H1 (cell line): ENCODE results near the gene LAMP5. TPM values are rescaled to one million over a fixed set of nuclear protein-coding genes. Genes with fewer than 3 reads are reported as not detected.

Experiments used
- CHD1 ChIP-seq: IDR thresholded peaks from 2 replicates; pipeline ENCODE4 v1.6.1; 2012; ENCODE audit warnings: low read depth, low read length, improper control_type of control experiment
- EGR1 ChIP-seq: IDR thresholded peaks from 2 replicates; pipeline ENCODE4 v1.6.1; 2011; ENCODE audit warnings: low read depth, low read length, borderline replicate concordance
- RNF2 ChIP-seq: fragments of 200-900, 300-1000 bp; sonication (generic); IDR thresholded peaks from 2 replicates; pipeline ENCODE4 v1.7.1; 2016; ENCODE audit warnings: borderline replicate concordance, low read depth, mild to moderate bottlenecking, antibody characterized with exemption, low read length; ENCODE audit not compliant: poor library complexity, severe bottlenecking; ENCODE audit errors: missing control alignments
- TAF1 ChIP-seq: IDR thresholded peaks from 2 replicates; pipeline ENCODE4 v1.6.1; 2011; ENCODE audit warnings: mild to moderate bottlenecking, low read depth, low read length
- polyA plus RNA-seq, 7 experiments: library from polyadenylated mRNA; depleted of rRNA in 3 of 7; stranded (reverse) in 5 of 7; unstranded in 2 of 7; fragments of >200 nt in 5 of 7; fragments of 200-250 nt in 2 of 7; gene quantifications; 1 replicate in 5 of 7; 2 replicates in 1 of 7; 4 replicates in 1 of 7; pipeline versions ENCODE4 v1.2.1 to v1.2.3, GENCODE V29; 2011 to 2013; ENCODE audit warnings: missing spikeins in 2 of 7, mixed read lengths in 2 of 7
- total RNA-seq: library from RNA; stranded (reverse); fragmentation: NEBNext Ultra II Directional; extraction: Animal tissue kit (Norgen Biotek cat#: 25700); gene quantifications from 2 replicates; pipeline ENCODE4 v1.2.1, GENCODE V29; 2021

LAMP5 gene
- total and polyA plus RNA-seq, 2 of the 8 experiments (the other 6 are each of a cell fraction or from before 2014, with no cell fraction given), result 0.22 to 1.9 TPM

DNA sequence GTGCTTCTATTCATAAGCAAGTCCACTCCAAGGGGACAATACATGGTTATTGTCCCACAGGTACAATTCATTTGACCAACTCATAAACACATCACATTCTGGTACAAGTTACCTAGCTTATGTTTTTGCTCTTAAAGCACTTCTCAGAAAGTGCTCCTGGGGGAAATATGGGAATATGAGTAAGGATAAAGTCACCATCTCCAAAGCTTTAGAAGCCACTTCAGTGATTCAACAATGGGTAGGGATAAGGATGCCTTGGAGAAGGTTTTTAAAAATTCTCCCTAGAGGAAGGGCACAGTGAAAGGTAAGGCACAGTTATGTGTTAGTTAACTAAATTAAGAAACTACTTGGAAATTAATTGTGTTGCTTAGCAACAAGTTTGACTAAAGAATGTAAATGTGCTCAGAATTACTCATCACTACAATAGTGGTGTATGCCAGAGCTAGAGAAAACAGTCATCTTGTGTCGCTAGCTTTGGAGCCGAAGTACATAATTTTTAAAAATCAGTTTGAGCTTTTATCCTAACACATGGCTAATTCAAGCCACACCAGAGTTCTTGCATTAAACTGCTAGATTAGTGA, 39.5 kb upstream of the LAMP5 start (continued):
- TF ChIP-seq EGR1 (no peak), RNF2 (no peak), TAF1 (no peak), CHD1 (no peak)
